ENCODE measurements around the gene KRTAP3-2. TPM values are rescaled to one million over a fixed set of nuclear protein-coding genes. Genes with fewer than 3 reads are reported as not detected.

The KRTAP3-2 gene
- polyA plus RNA-seq, 1 donor from 2014 or later: not detected

DNA sequence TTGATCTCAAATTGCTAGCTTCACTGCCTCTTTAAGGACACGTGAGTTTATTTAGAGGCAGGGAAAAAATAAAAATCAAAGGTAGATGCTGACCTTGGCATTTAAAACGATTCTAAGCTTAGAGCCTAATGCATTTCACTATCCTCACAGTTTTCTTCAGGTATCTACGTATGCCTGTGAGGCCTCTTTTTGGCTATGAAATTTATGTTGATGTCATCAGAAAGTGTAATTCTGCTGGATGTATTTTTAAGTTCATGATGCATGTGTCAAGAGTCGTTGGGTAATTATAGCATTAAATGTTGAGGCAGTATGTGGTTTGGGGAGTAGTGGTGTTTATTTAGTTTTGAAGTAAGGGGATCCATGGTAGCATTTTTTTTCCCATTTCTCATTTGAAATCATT, 4.2 kb upstream of the KRTAP3-2 start:
- Histone ChIP-seq H3K4me2 (ENCODE audit: low read length) (no peak overlapping the region), H3K79me2 (replicated peaks; ENCODE audit: insufficient read depth, low read length) (no peaks in the 10 kb centered on the region), H3K9me3 (ENCODE audit: low read length) (no peaks in the 10 kb centered on the region), H3K9me2 (ENCODE audit: insufficient read depth, low read length) (no peaks in the 10 kb centered on the region), H3K27me3 (ENCODE audit: insufficient read depth, low read depth, low read length) (no peaks in the 10 kb centered on the region), H3F3A (ENCODE audit: insufficient read depth, low read length, poor library complexity, severe bottlenecking) (no peaks in the 10 kb centered on the region), H2AFZ (ENCODE audit: low read depth, low read length) (no peak overlapping the region), H3K4me3 (ENCODE audit: low read length) (no peak overlapping the region), H3K36me3 (ENCODE audit: insufficient read depth, low read length) (no peaks in the 10 kb centered on the region), H3K9ac (ENCODE audit: low read length) (no peak overlapping the region), H3K27ac (ENCODE audit: low read length) (no peak overlapping the region), H4K20me1 (ENCODE audit: insufficient read depth) (no peaks in the 10 kb centered on the region)
- TF ChIP-seq, protein P1, sequence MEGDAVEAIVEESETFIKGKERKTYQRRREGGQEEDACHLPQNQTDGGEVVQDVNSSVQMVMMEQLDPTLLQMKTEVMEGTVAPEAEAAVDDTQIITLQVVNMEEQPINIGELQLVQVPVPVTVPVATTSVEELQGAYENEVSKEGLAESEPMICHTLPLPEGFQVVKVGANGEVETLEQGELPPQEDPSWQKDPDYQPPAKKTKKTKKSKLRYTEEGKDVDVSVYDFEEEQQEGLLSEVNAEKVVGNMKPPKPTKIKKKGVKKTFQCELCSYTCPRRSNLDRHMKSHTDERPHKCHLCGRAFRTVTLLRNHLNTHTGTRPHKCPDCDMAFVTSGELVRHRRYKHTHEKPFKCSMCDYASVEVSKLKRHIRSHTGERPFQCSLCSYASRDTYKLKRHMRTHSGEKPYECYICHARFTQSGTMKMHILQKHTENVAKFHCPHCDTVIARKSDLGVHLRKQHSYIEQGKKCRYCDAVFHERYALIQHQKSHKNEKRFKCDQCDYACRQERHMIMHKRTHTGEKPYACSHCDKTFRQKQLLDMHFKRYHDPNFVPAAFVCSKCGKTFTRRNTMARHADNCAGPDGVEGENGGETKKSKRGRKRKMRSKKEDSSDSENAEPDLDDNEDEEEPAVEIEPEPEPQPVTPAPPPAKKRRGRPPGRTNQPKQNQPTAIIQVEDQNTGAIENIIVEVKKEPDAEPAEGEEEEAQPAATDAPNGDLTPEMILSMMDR (IDR thresholded peaks at IDR 0.05; ENCODE audit: poor library complexity, severe bottlenecking): no peak
- TF ChIP-seq MXI1 (conservative IDR thresholded peaks at IDR 0.05; ENCODE audit: poor library complexity, severe bottlenecking) (no peak), EZH2 (IDR thresholded peaks at IDR 0.05; ENCODE audit: borderline replicate concordance, insufficient read depth, low read length, poor library complexity, severe bottlenecking) (no peak), RAD21 (conservative IDR thresholded peaks at IDR 0.05) (no peak), POLR2AphosphoS5 (IDR thresholded peaks at IDR 0.05) (no peak), TAF1 (IDR thresholded peaks at IDR 0.05; ENCODE audit: low read depth) (no peak), EP300 (conservative IDR thresholded peaks at IDR 0.05; ENCODE audit: poor library complexity, severe bottlenecking) (no peak), SMC3 (conservative IDR thresholded peaks at IDR 0.05; ENCODE audit: poor library complexity) (no peak)
- TF ChIP-seq, protein P2, sequence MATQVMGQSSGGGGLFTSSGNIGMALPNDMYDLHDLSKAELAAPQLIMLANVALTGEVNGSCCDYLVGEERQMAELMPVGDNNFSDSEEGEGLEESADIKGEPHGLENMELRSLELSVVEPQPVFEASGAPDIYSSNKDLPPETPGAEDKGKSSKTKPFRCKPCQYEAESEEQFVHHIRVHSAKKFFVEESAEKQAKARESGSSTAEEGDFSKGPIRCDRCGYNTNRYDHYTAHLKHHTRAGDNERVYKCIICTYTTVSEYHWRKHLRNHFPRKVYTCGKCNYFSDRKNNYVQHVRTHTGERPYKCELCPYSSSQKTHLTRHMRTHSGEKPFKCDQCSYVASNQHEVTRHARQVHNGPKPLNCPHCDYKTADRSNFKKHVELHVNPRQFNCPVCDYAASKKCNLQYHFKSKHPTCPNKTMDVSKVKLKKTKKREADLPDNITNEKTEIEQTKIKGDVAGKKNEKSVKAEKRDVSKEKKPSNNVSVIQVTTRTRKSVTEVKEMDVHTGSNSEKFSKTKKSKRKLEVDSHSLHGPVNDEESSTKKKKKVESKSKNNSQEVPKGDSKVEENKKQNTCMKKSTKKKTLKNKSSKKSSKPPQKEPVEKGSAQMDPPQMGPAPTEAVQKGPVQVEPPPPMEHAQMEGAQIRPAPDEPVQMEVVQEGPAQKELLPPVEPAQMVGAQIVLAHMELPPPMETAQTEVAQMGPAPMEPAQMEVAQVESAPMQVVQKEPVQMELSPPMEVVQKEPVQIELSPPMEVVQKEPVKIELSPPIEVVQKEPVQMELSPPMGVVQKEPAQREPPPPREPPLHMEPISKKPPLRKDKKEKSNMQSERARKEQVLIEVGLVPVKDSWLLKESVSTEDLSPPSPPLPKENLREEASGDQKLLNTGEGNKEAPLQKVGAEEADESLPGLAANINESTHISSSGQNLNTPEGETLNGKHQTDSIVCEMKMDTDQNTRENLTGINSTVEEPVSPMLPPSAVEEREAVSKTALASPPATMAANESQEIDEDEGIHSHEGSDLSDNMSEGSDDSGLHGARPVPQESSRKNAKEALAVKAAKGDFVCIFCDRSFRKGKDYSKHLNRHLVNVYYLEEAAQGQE (IDR thresholded peaks at IDR 0.05; ENCODE audit: borderline replicate concordance): no peak

DNA sequence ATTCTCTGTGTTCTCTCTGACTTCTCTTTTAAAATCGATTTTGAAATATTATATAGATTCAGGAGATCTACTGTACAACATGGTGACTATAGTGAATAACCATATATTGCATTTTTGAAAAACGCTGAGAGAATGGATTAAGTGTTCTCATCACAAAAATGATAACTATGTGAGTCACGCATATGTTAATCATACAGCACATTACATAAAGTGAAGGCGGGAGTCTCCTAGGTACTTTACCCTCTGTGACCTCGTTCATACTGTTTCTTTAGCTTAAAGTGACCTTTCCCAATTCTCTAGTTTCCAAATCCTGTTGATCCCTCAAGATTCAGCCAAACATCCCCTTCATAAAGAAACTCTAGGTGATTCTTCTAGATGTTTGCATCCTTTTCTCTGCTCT, 3.1 kb upstream of the KRTAP3-2 start:
- no peak overlapping the region for H2AFZ ChIP-seq (ENCODE audit: low read depth, low read length)
- TF ChIP-seq EP300 (conservative IDR thresholded peaks at IDR 0.05; ENCODE audit: poor library complexity, severe bottlenecking) (no peak), TAF1 (IDR thresholded peaks at IDR 0.05; ENCODE audit: low read depth) (no peak), SMC3 (conservative IDR thresholded peaks at IDR 0.05; ENCODE audit: poor library complexity) (no peak), POLR2AphosphoS5 (IDR thresholded peaks at IDR 0.05) (no peak)
- TF ChIP-seq, protein P2 (IDR thresholded peaks at IDR 0.05; ENCODE audit: borderline replicate concordance): no peak
- no peak overlapping the region for H3K4me2 ChIP-seq (ENCODE audit: low read length)
- no peak overlapping the region for H3K4me3 ChIP-seq (ENCODE audit: low read length)
- no peaks in the 10 kb centered on the region for H4K20me1 ChIP-seq (ENCODE audit: insufficient read depth)
- H3K9me2 ChIP-seq (ENCODE audit: insufficient read depth, low read length): no peaks in the 10 kb centered on the region
- no peaks in the 10 kb centered on the region for H3K36me3 ChIP-seq (ENCODE audit: insufficient read depth, low read length)
- no peaks in the 10 kb centered on the region for H3K9me3 ChIP-seq (ENCODE audit: low read length)
- no peaks in the 10 kb centered on the region for H3K27me3 ChIP-seq (ENCODE audit: insufficient read depth, low read depth, low read length)
- H3F3A ChIP-seq (ENCODE audit: insufficient read depth, low read length, poor library complexity, severe bottlenecking): no peaks in the 10 kb centered on the region
- no peak overlapping the region for H3K27ac ChIP-seq (ENCODE audit: low read length)
- no peaks in the 10 kb centered on the region for H3K79me2 ChIP-seq (replicated peaks; ENCODE audit: insufficient read depth, low read length)
- no peak overlapping the region for H3K9ac ChIP-seq (ENCODE audit: low read length)
